ENCODE measurements around the gene DLX2.
A peak's percentile ranks its signal among the peaks of the same experiment; 100 is the strongest.

Gene DLX2

GRCh38 chr2:172107690-172108586 is 5.2 kb upstream of the DLX2 start:
- DNase-seq (ENCODE audit: low read depth) = no peak

- DNase-seq (ENCODE audit: low read depth) = no peak
Observed at GRCh38 chr2:172106108-172106961, 3.6 kb upstream of the DLX2 start.

GRCh38 chr2:172105471-172106107 is 2.9 kb upstream of the DLX2 start:
- no peak for DNase-seq (ENCODE audit: low read depth)

- no peak for DNase-seq (ENCODE audit: low read depth)
Observed at GRCh38 chr2:172103471-172104272, 972 bp upstream of the DLX2 start.

- no peak for DNase-seq (ENCODE audit: low read depth)
Observed at GRCh38 chr2:172101821-172102390, 794 bp downstream of the DLX2 start.

GRCh38 chr2:172100935-172101820 is 1.5 kb downstream of the DLX2 start:
- DNase-seq (ENCODE audit: low read depth) = no peak

GRCh38 chr2:172100080-172100934 is 2.4 kb downstream of the DLX2 start:
- no peak for DNase-seq (ENCODE audit: low read depth)

- DNase-seq (ENCODE audit: low read depth) = no peak
Observed at GRCh38 chr2:172099472-172100079, 3.1 kb downstream of the DLX2 start.

GRCh38 chr2:172098650-172099471 is 3.8 kb downstream of the DLX2 start:
- no peak for DNase-seq (ENCODE audit: low read depth)

GRCh38 chr2:172098287-172098649 is 4.4 kb downstream of the DLX2 start:
- DNase-seq (ENCODE audit: low read depth) = no peak

GRCh38 chr2:172097557-172098131 is 5.1 kb downstream of the DLX2 start:
- no peak for DNase-seq (ENCODE audit: low read depth)

GRCh38 chr2:172096626-172097547 is 5.8 kb downstream of the DLX2 start:
- DNase-seq (ENCODE audit: low read depth) = no peak

GRCh38 chr2:172095905-172096625 is 6.6 kb downstream of the DLX2 start:
- DNase-seq (ENCODE audit: low read depth) = no peak

- DNase-seq (ENCODE audit: low read depth) = peak; percentile 59
Observed at GRCh38 chr2:172095146-172095904, 7.4 kb downstream of the DLX2 start.

All from activated T-helper 1 cell treated with Interleukin-2 at 50 U/mL for 16 hours (primary cell).